B cell (primary cell): ENCODE results near the gene ZMYND19. TPM values are rescaled to one million over a fixed set of nuclear protein-coding genes. Genes with fewer than 3 reads are reported as not detected.

ENCODE experiments used
- ATAC-seq: fragments of 200-7000 bp; cut with Tn5 transposase; one replicate; pipeline ENCODE4 v1.10.0; 2021; ENCODE audit warnings: low read depth, mild to moderate bottlenecking, moderate number of reproducible peaks, moderate library complexity
- CTCF ChIA-PET: fragments of 350-600 bp; sonication (Branson Sonifier 250); formaldehyde crosslinking; loops from one replicate; lab custom pipeline; 2021; ENCODE audit warnings: antibody characterized with exemption, inconsistent platforms; lab: Charles Lee
- POLR2A ChIA-PET: fragments of 350-600 bp; sonication (Branson Sonifier 250); formaldehyde crosslinking; loops from one replicate; lab custom pipeline; 2021; ENCODE audit warnings: antibody characterized with exemption; lab: Charles Lee
- DNase-seq: peaks from one replicate; pipeline ENCODE4 v3.0.0; 2013
- H2AFZ ChIP-seq: 2 replicates; pipeline ENCODE4 v1.6.1; 2012; ENCODE audit warnings: mild to moderate bottlenecking, low read depth, low read length; ENCODE audit not compliant: insufficient read depth, poor library complexity, severe bottlenecking
- H3K27ac ChIP-seq, 2 donors: 1 replicate in 1 of 2; 2 replicates in 1 of 2; pipeline ENCODE4 v1.5.1; 2012 to 2013; ENCODE audit warnings: low read length in 2 of 2, mild to moderate bottlenecking in 2 of 2, moderate library complexity in 1 of 2
- H3K27me3 ChIP-seq, 4 experiments: fragments of 200-600 bp in 1 of 4; sonication (generic) in 1 of 4; replicated peaks in 1 of 4; 1 replicate in 2 of 4; 2 replicates in 2 of 4; pipeline versions ENCODE4 v1.6.1 to v1.7.0; 2013 to 2016; ENCODE audit warnings: low read length in 3 of 4, mild to moderate bottlenecking in 2 of 4, mixed read lengths in 1 of 4, moderate library complexity in 1 of 4; ENCODE audit not compliant: insufficient read depth in 4 of 4, control insufficient read depth in 3 of 4; ENCODE audit errors: control extremely low read depth in 1 of 4
- H3K36me3 ChIP-seq, 2 experiments: replicated peaks in 1 of 2; 1 replicate in 1 of 2; 2 replicates in 1 of 2; pipeline versions ENCODE4 v1.6.1 to v1.7.1; 2013; ENCODE audit warnings: low read length in 1 of 2; ENCODE audit not compliant: insufficient read depth in 2 of 2, control insufficient read depth in 1 of 2; ENCODE audit errors: control extremely low read depth in 1 of 2, extremely low read depth in 1 of 2
- H3K4me1 ChIP-seq, 2 donors: fragments of 200-600 bp in 1 of 2; sonication (generic) in 1 of 2; 1 replicate in 1 of 2; 2 replicates in 1 of 2; pipeline versions ENCODE4 v1.5.1 to v1.6.1; 2013 to 2017; ENCODE audit warnings: low read length in 2 of 2; ENCODE audit not compliant: control insufficient read depth in 2 of 2, insufficient read depth in 2 of 2
- H3K4me2 ChIP-seq: replicated peaks from 2 replicates; pipeline ENCODE3; 2012; ENCODE audit warnings: mild to moderate bottlenecking, low read depth, low read length; ENCODE audit not compliant: poor library complexity, severe bottlenecking
- H3K4me3 ChIP-seq, 5 experiments: fragments of 200-600 bp in 1 of 5; sonication (generic) in 1 of 5; 1 replicate in 3 of 5; 2 replicates in 2 of 5; pipeline versions ENCODE4 v1.5.1 to v1.7.0; 2011 to 2016; ENCODE audit warnings: low read length in 4 of 5, mild to moderate bottlenecking in 4 of 5, low read depth in 2 of 5, control low read depth in 1 of 5, moderate library complexity in 1 of 5; ENCODE audit not compliant: insufficient read depth in 1 of 5; ENCODE audit errors: control extremely low read depth in 1 of 5, extremely low read depth in 1 of 5
- H3K79me2 ChIP-seq: fragments of 200-600 bp; sonication (generic); one replicate; pipeline ENCODE4 v1.6.0; 2016; ENCODE audit warnings: low read length; ENCODE audit not compliant: control insufficient read depth, insufficient read depth
- H3K9ac ChIP-seq: fragments of 200-600 bp; sonication (generic); 2 replicates; pipeline ENCODE4 v1.6.1; 2017; ENCODE audit warnings: mild to moderate bottlenecking, low read length, moderate library complexity
- H3K9me3 ChIP-seq, 3 donors: one replicate each; pipeline versions ENCODE4 v1.6.1 to v1.7.1; 2013; ENCODE audit warnings: low read length in 2 of 3; ENCODE audit not compliant: control insufficient read depth in 2 of 3, insufficient read depth in 1 of 3; ENCODE audit errors: control extremely low read depth in 1 of 3
- H4K20me1 ChIP-seq: 2 replicates; pipeline ENCODE4 v1.6.0; 2012; ENCODE audit warnings: mild to moderate bottlenecking, low read length; ENCODE audit not compliant: insufficient read depth, control insufficient read depth, poor library complexity, severe bottlenecking
- H3K27ac Mint-ChIP-seq: one replicate; pipeline ENCODE4 v1.8.0; 2021; ENCODE audit warnings: mixed read lengths
- H3K27me3 Mint-ChIP-seq: one replicate; pipeline ENCODE4 v1.8.0; 2021; ENCODE audit warnings: mixed read lengths
- H3K4me1 Mint-ChIP-seq: one replicate; pipeline ENCODE4 v1.8.0; 2021; ENCODE audit warnings: mixed read lengths
- H3K4me3 Mint-ChIP-seq: one replicate; pipeline ENCODE4 v1.8.0; 2021; ENCODE audit warnings: mixed read lengths
- H3K9me3 Mint-ChIP-seq: one replicate; pipeline ENCODE4 v1.8.0; 2022; ENCODE audit warnings: mixed read lengths; ENCODE audit not compliant: insufficient read depth
- CTCF ChIP-seq: fragments of 200-600 bp; IDR thresholded peaks from one replicate; pipeline ENCODE4 v1.8.0; 2022; ENCODE audit warnings: antibody characterized with exemption, mild to moderate bottlenecking
- EZH2 ChIP-seq: IDR thresholded peaks from 2 replicates; pipeline ENCODE4 v1.6.1; 2012; ENCODE audit warnings: borderline replicate concordance, low read depth, mild to moderate bottlenecking, moderate library complexity, low read length; ENCODE audit not compliant: insufficient read depth, poor library complexity, severe bottlenecking
- whole genome bisulfite sequencing: methylation state at CpG from one replicate; pipeline ENCODE4 v1.1.5; 2013; ENCODE audit warnings: missing lambda C conversion rate; ENCODE audit not compliant: insufficient coverage; 5-methylcytosine and 5-hydroxymethylcytosine counted together
- intact Hi-C: fragments of 100-400 bp; cut with micrococcal nuclease; formaldehyde crosslinking; loops from one replicate; pipeline ENCODE4 v1.10.0; 2022
- polyA plus RNA-seq: library from polyadenylated mRNA; depleted of rRNA; stranded (reverse); fragments of >200 nt; gene quantifications from 2 replicates; pipeline ENCODE4 v1.2.3, GENCODE V29; 2012
- total RNA-seq, 2 donors: library from RNA; stranded (reverse); fragments of 120-200 nt in 1 of 2; gene quantifications; 1 replicate in 1 of 2; 2 replicates in 1 of 2; pipeline versions ENCODE4 v1.2.3 to v1.2.4, GENCODE V29; 2013 to 2022

ZMYND19 gene
- total and polyA plus RNA-seq, 2 donors (not counting 1 experiment from before 2014, with no cell fraction given), result 22.0 to 24.1 TPM

DNA sequence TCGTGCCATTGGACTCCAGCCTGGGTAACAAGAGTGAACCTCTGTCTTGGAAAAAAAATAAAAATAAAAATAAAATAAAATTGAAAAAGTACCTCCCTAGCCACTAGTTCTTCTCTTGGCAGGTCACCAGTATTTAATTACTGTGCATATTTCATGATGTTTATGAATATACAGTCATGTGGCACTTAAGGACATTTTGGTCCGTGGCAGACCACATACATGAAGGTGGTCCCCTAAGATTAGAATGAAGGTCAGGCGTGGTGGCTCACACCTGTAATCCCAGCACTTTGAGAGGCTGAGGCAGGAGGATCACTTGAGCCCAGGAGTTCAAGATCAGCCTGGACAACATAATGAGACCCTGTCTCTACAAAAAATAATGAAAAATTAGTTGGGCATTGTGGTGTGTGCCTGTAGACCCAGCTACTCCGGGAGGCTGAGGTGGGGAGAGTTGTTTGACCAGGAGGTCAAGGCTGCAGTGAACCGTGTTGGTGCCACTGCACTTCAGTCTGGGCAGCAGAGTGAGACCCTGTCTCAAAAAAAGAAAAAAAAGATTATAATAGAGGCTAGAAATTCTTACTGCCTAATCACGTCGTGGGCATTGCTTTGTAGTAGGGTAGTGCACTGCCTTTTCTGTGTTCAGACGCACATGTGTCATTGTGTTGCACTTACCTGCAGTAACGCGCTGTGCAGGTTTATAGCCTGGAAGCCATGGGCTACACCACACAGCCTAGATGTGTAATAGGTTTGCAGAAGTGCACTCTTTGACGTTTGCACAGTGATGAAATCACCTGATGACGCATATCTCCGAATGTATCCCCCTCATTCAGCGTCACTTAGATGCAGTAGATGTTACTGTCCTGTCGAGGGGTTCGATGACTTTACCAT is 41.3 kb upstream of the ZMYND19 start:
- Histone ChIP-seq H3K36me3 (no peaks in the 10 kb centered on the region), H3K4me3 (no peak overlapping the region), H3K27ac (no peak overlapping the region), H2AFZ (no peak overlapping the region), H3K9ac (no peak overlapping the region), H3K27me3 (no peaks in the 10 kb centered on the region), H3K79me2 (peaks cover 96% of the 10 kb centered on the region), H3K4me2 (no peak overlapping the region), H4K20me1 (peaks cover 68% of the 10 kb centered on the region), H3K4me1 (peaks cover 30 to 50% of the 10 kb centered on the region in 2 donors), H3K9me3 (no peaks in the 10 kb centered on the region)
- H3K27me3 Mint-ChIP-seq, result no peaks in the 10 kb centered on the region
- no peaks in the 10 kb centered on the region for H3K9me3 Mint-ChIP-seq
- WGBS, result 91% methylated on average over 11 of the region's 16 CpGs
- H3K4me3 Mint-ChIP-seq, result no peak overlapping the region
- TF ChIP-seq EZH2 (no peak), CTCF (no peak)
- no peak overlapping the region for H3K27ac Mint-ChIP-seq
- DNase-seq (no peak), ATAC-seq (no peak)
- peaks cover 55% of the 10 kb centered on the region for H3K4me1 Mint-ChIP-seq
- intact Hi-C loops, result no loop called here
- POLR2A ChIA-PET, result interaction anchor here (0.6 kb wide), 1 partner anchor 8 kb away, joined by 6 read pairs; no protein-coding TSS in a partner anchor
- CTCF ChIA-PET, result no interaction called here

DNA sequence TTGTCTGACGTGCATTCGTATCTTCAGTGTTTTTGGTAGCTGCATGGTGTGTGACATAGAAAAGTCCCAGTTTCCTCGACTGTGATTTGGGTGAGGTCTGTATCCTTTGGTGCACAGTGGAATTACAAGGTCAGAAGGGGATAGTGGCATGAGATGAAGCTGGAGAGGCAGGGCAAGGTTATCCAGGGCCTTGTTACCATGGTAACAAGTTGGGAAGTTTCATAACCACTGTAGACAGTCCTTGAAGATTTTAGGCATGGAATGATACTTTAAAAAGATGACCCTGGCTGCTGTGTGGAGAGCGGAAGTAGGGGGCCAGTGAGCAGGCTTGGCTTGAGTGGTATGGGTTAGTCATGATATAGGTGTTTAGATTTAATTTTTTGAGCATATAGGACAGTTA is 40.4 kb upstream of the ZMYND19 start:
- DNase-seq (no peak), ATAC-seq (no peak)
- Mint-ChIP-seq H3K9me3 (no peaks in the 10 kb centered on the region), H3K4me3 (peak overlapping the region; percentile 41), H3K27me3 (no peaks in the 10 kb centered on the region), H3K27ac (peak overlapping the region; percentile 1), H3K4me1 (peaks cover 54% of the 10 kb centered on the region)
- intact Hi-C loops, result no loop called here
- no peaks in the 10 kb centered on the region for H3K27me3 ChIP-seq
- no peaks in the 10 kb centered on the region for H3K36me3 ChIP-seq
- TF ChIP-seq CTCF (no peak), EZH2 (no peak)
- 74% methylated on average over 4 of the region's 4 CpGs for WGBS
- CTCF ChIA-PET, result interaction anchor here (0.9 kb wide), 1 partner anchor 12 kb away, joined by 3 read pairs; the partner anchor contains the start of gene EHMT1
- H3K79me2 ChIP-seq, result peaks cover 94% of the 10 kb centered on the region
- H3K4me3 ChIP-seq, result no peak overlapping the region
- no peak overlapping the region for H3K27ac ChIP-seq
- H3K4me2 ChIP-seq, result no peak overlapping the region
- peaks cover 30 to 56% of the 10 kb centered on the region in 2 donors for H3K4me1 ChIP-seq
- no peaks in the 10 kb centered on the region for H3K9me3 ChIP-seq
- peaks cover 63% of the 10 kb centered on the region for H4K20me1 ChIP-seq
- H3K9ac ChIP-seq, result no peak overlapping the region
- POLR2A ChIA-PET, result no interaction called here
- H2AFZ ChIP-seq, result no peak overlapping the region
